ENCODE measurements around the gene MRPS33. TPM values are rescaled to one million over a fixed set of nuclear protein-coding genes. Genes with fewer than 3 reads are reported as not detected.
"Not testable (repeated sequence)": the region's sequence is repeated elsewhere in the genome, so short reads cannot be mapped to it uniquely, and the experiment has no call there.

Gene MRPS33
- total RNA-seq, 1 donor from 2014 or later = 15.3 TPM

DNA sequence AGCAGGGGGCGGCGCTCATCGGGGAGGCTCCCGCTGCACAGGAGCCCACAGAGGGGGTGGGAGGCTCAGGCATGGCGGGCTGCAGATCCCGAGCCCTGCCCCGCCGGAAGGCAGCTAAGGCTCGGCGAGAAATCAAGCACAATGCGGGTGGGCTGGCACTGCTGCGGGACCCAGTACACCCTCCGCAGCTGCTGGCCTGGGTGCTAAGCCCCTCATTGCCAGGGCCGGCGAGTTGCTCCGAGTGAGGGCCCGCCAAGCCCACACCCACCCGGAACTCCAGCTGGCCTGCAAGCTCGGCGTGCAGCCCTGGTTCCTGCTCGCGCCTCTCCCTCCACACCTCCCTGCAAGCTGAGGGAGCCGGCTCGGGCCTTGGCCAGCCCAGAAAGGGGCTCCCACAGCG is 57.8 kb downstream of the MRPS33 start:
- DNase-seq (ENCODE audit: extremely low read depth, low read depth, low spot score) = not testable (repeated sequence)

Other genes with a start within 250 kb of the MRPS33 start
- 14.4 and 25.4 TPM in 2 replicates for gene BRAF, start 90.0 kb downstream of the MRPS33 start, total RNA-seq
- 1.1 and 3.1 TPM in 2 replicates for gene TMEM178B, start 59.1 kb upstream of the MRPS33 start, total RNA-seq